LNCAP (cell line): Measurements from ENCODE around the gene AGXT2.

Source experiments
- CTCF ChIP-seq: fragments of 450-650 bp; IDR thresholded peaks from 2 replicates; pipeline ENCODE4 v1.5.1; 2017; ENCODE audit warnings: mild to moderate bottlenecking

Gene AGXT2

GRCh38 chr5:34978681-34979080, 69.1 kb downstream of the AGXT2 start:
- TF ChIP-seq CTCF: no peak

- TF ChIP-seq CTCF: no peak
These were observed 69.7 kb downstream of the AGXT2 start for GRCh38 chr5:34977934-34978613.

GRCh38 chr5:34976347-34976746, 71.4 kb downstream of the AGXT2 start:
- no peak for TF ChIP-seq CTCF

GRCh38 chr5:34970552-34970951, 77.2 kb downstream of the AGXT2 start:
- no peak for TF ChIP-seq CTCF

- no peak for TF ChIP-seq CTCF
These were observed 79.5 kb downstream of the AGXT2 start for GRCh38 chr5:34968258-34968657.

- TF ChIP-seq CTCF: no peak
These were observed 80.2 kb downstream of the AGXT2 start for GRCh38 chr5:34967540-34967939.

- no peak for TF ChIP-seq CTCF
These were observed 88.4 kb downstream of the AGXT2 start for GRCh38 chr5:34959323-34959722.
